NB4 (cell line): ENCODE results near the gene RGS5.
"Not testable (repeated sequence)": the region's sequence is repeated elsewhere in the genome, so short reads cannot be mapped to it uniquely, and the experiment has no call there.

ENCODE experiments used
- DNase-seq: peaks from one replicate; pipeline ENCODE4 v3.0.0; 2010; ENCODE audit warnings: low read depth
- H3K4me3 ChIP-seq: one replicate; pipeline ENCODE4 v1.5.1; 2011; ENCODE audit warnings: mild to moderate bottlenecking, low read depth, low read length, moderate library complexity
- MYC ChIP-seq: IDR thresholded peaks from 2 replicates; pipeline ENCODE4 v1.6.1; 2011; ENCODE audit warnings: low read depth, low read length
- POLR2A ChIP-seq: IDR thresholded peaks from 2 replicates; pipeline ENCODE4 v1.6.1; 2011; ENCODE audit warnings: mild to moderate bottlenecking; ENCODE audit not compliant: insufficient read length; ENCODE audit errors: extremely low read depth
- TF ChIP-seq, protein P1 (sequence below): IDR thresholded peaks from 2 replicates; pipeline ENCODE4 v1.6.1; 2011; ENCODE audit warnings: low read depth, low read length
- TF ChIP-seq, protein P2 (sequence below): IDR thresholded peaks from one replicate; pipeline ENCODE4 v1.5.1; 2012; ENCODE audit warnings: low read depth, low read length

Gene RGS5

DNA sequence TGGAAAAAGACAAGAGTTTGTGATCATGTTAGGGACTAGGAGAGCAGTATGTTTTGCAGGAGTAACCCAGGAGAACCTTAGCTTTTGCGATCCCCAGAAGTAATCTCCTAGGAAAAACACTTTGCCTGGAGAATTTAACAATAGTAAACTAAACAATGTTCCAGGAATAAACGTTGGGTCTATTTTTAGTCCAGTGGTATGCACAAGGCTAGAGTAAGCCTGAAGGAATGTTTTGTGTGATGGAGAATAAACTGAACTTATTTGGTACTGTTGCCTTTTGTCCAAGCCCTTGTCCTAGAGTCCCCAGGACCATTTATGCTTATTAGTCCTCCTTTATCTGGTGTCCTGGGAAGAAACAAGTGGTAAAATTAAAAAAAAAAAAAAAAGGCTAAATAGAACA, 28.7 kb upstream of the RGS5 start:
- DNase-seq, result no peak
- H3K4me3 ChIP-seq, result no peak overlapping the region
- TF ChIP-seq MYC, result no peak
- no peak for TF ChIP-seq POLR2A
- TF ChIP-seq, protein P1, sequence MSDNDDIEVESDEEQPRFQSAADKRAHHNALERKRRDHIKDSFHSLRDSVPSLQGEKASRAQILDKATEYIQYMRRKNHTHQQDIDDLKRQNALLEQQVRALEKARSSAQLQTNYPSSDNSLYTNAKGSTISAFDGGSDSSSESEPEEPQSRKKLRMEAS, result no peak
- TF ChIP-seq, protein P2, sequence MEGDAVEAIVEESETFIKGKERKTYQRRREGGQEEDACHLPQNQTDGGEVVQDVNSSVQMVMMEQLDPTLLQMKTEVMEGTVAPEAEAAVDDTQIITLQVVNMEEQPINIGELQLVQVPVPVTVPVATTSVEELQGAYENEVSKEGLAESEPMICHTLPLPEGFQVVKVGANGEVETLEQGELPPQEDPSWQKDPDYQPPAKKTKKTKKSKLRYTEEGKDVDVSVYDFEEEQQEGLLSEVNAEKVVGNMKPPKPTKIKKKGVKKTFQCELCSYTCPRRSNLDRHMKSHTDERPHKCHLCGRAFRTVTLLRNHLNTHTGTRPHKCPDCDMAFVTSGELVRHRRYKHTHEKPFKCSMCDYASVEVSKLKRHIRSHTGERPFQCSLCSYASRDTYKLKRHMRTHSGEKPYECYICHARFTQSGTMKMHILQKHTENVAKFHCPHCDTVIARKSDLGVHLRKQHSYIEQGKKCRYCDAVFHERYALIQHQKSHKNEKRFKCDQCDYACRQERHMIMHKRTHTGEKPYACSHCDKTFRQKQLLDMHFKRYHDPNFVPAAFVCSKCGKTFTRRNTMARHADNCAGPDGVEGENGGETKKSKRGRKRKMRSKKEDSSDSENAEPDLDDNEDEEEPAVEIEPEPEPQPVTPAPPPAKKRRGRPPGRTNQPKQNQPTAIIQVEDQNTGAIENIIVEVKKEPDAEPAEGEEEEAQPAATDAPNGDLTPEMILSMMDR, result no peak

DNA sequence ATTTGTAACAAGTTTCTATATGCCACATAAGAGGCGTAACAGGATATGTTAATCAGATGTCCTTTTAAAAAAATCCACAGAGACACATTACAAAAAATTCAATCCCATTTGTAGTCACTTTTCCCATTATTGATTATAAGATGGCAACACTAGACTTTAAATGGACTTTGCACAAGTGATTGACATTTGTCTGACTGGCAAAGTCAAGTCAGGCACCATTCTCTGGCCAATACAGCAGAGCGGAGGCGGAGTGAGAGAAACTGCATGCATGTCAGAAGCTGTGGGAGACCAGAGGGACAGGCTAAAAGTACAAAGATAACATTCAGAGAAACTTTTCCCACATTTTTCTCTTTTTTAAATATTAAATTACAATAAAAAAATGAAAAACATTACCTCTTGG, 28.1 kb upstream of the RGS5 start:
- no peak overlapping the region for H3K4me3 ChIP-seq
- no peak for TF ChIP-seq MYC
- TF ChIP-seq, protein P1, result no peak
- no peak for TF ChIP-seq POLR2A
- TF ChIP-seq, protein P2, result no peak
- no peak for DNase-seq

DNA sequence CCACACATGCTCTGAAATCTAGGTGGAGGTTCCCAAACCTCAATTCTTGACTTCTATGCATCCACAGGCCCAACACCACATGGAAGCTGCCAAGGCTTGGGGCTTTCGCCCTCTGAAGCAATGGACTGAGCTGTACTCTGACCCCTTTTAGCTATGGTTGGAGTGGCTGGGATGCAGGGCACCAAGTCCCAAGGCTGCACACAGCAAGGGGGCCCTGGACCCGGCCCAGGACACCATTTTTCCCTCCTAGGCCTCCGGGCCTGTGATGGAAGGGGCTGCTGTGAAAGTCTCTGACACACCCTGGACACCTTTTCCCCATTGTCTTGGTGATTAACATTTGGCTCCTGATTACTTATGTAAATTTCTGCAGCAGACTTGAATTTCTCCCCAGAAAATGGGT, 25.6 kb upstream of the RGS5 start:
- not testable (repeated sequence) for DNase-seq, H3K4me3 ChIP-seq

DNA sequence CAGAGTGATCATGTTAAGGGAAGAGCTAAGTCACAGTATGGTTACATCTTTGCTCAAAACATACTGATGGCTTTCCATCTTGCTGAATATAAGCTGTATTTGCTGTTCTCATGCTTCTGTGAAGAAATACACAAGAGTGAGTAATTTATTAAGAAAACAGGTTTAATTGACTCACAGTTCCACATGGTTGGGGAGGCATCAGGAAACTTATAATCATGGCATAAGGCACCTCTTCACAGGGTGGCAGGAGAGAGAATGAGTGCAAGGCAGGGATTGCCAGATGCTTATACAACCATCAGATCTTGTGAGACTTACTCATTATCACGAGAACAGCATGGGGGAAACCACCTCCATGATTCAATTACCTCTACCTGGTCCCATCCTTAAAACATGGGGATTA, 24.4 kb upstream of the RGS5 start:
- no peak overlapping the region for H3K4me3 ChIP-seq
- no peak for DNase-seq
- TF ChIP-seq POLR2A (no peak), MYC (no peak)
- TF ChIP-seq, protein P1, result no peak
- TF ChIP-seq, protein P2, result no peak

DNA sequence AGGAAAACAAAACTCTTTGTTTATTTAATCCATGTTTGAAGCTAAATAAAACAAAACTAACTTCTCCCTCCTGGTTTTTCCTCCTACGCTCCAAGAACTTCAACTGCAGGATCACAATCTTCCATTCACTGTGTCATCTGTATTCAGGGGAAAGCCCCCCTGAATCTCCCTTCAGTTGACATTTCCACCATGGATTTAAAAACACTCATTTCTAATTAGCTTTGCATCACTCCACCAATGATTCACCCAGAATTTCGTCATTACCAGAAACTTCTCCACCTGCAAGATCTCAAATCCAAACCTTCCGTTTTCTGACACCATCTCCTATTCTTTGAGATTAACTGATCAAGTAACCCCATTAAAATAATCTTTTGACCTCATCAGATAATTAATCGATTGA, 10.9 kb upstream of the RGS5 start:
- TF ChIP-seq POLR2A (no peak), MYC (no peak)
- TF ChIP-seq, protein P1, result no peak
- TF ChIP-seq, protein P2, result no peak
- no peak for DNase-seq
- no peak overlapping the region for H3K4me3 ChIP-seq

DNA sequence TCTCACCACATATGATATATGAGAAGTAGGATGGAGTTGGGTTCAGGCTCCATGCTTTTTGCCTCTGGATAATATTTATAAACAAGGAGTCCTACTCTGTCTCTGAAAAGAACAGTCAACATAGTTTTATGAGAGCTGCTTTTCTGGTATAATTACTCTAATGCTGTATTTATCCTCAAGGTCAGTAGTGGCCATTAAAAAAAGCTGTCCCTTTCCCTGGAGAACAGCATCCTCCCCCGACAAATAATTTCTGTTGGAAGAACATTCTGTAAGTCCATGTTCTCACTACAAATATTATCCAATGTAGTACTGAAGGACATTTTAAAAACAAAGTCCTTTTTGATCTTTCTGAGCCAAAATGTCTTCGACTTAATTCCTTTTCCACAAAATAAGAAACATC, 9.0 kb upstream of the RGS5 start:
- H3K4me3 ChIP-seq, result no peak overlapping the region
- no peak for DNase-seq
- no peak for TF ChIP-seq MYC
- TF ChIP-seq, protein P1, result no peak
- TF ChIP-seq POLR2A, result no peak
- TF ChIP-seq, protein P2, result no peak
